ENCODE data around the gene PRPF6.

- TF ChIP-seq CTCF (IDR thresholded peaks at IDR 0.05), result no peak
- no peak for TF ChIP-seq EZH2 (IDR thresholded peaks at IDR 0.05; ENCODE audit: borderline replicate concordance, insufficient read depth, low read depth, low read length, poor library complexity, severe bottlenecking)
Measured at GRCh38 chr20:64029293-64030117, 48.6 kb downstream of the PRPF6 start.
